Parathyroid adenoma (tissue), 2 donors: ENCODE measurements around the gene LARGE1.

ENCODE experiments used
- H2AFZ ChIP-seq: fragments of 300-600 bp; sonication (generic); one replicate; pipeline ENCODE4 v1.7.0; 2017; ENCODE audit warnings: antibody characterized with exemption, mild to moderate bottlenecking
- H3K27ac ChIP-seq: fragments of 300-600 bp; sonication (generic); one replicate; pipeline ENCODE4 v1.7.0; 2017
- H3K27me3 ChIP-seq: fragments of 300-600 bp; sonication (generic); one replicate; pipeline ENCODE4 v1.7.0; 2017; ENCODE audit warnings: low read length; ENCODE audit not compliant: control insufficient read depth, insufficient read depth
- H3K36me3 ChIP-seq: fragments of 300-600 bp; sonication (generic); one replicate; pipeline ENCODE4 v1.7.0; 2017; ENCODE audit warnings: low read length; ENCODE audit not compliant: control insufficient read depth, insufficient read depth
- H3K4me1 ChIP-seq: fragments of 300-600 bp; sonication (generic); one replicate; pipeline ENCODE4 v1.7.0; 2017; ENCODE audit warnings: control low read depth
- H3K4me2 ChIP-seq: fragments of 300-600 bp; sonication (generic); one replicate; pipeline ENCODE4 v1.7.0; 2017; ENCODE audit warnings: low read length
- H3K4me3 ChIP-seq: fragments of 300-600 bp; sonication (generic); one replicate; pipeline ENCODE4 v1.7.0; 2017; ENCODE audit warnings: low read depth, low read length
- H3K79me2 ChIP-seq: fragments of 300-600 bp; sonication (generic); one replicate; pipeline ENCODE4 v1.7.0; 2017; ENCODE audit warnings: control low read depth
- H3K9ac ChIP-seq: fragments of 300-600 bp; sonication (generic); one replicate; pipeline ENCODE4 v1.7.0; 2017; ENCODE audit warnings: mild to moderate bottlenecking
- H3K9me3 ChIP-seq: fragments of 300-600 bp; sonication (generic); one replicate; pipeline ENCODE4 v1.7.0; 2017; ENCODE audit warnings: low read length; ENCODE audit not compliant: control insufficient read depth
- TF ChIP-seq, protein P1 (sequence below): fragments of 300-600 bp; sonication (generic); IDR thresholded peaks from one replicate; pipeline ENCODE4 v1.7.0; 2017; ENCODE audit warnings: antibody characterized with exemption, mild to moderate bottlenecking
- donor health status: primary hyperparathyroidism.

Gene LARGE1

DNA sequence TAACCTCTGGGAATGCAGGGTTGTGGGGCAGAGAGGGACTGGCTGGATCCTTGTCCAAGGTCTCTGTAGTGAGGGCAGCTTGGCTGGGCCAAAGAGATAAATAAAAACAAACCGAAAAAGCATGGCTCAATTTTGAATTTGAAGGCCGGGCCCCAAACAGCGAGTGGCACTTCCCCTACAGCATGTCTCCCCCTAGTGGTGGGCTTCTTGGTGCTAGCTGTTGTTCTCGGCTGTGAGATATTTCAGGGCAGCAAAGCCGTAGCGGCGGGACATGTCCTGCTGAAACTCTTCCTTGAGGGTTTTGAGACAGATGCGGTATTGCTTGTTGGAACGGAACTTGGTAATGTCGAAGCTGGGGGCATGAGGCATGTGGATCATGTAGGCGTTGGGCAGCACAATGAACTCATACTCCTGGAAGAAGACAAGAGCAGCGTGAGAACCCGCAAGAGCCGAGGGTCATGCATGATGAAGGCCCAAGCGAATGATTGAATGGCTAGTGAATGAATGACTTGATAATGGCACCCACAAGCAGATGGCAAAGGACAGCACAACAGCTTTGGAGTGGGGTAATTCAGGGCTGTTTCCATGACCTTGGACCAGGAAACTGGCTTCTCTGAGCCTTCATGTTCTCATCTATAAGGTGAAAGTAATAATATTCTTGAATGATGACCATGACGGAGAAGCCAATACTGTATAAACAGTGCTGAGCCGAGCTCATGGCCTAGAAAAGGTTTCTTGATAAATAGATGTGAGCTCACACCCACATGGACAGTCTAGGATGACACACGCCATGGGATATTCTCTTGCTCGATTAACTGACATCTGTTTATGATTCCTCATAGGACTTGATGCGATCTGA is 645.8 kb downstream of the LARGE1 start:
- Histone ChIP-seq H3K27ac (no peak overlapping the region), H3K4me2 (no peak overlapping the region)

DNA sequence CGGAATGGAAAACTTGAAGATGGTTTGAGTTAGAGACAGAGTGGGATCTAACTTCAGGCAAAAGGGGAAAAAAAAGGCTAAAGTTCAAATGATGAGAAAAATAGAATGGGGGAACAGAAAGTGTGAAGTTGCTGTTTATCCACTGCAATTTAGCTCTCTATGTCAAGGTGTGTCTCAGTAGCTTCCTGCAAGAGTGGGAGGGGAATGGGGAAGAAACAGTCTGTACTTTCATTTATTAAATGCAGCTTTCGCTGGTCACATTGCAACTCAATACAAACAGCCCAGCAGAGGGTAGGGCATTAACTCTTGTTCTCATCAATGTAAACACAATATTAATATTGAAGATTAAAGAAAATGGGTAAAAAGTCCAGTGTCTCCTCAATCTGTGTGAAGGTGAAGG is 647.4 kb downstream of the LARGE1 start:
- Histone ChIP-seq H3K79me2 (no peaks in the 10 kb centered on the region), H2AFZ (no peak overlapping the region), H3K27ac (no peak overlapping the region), H3K27me3 (no peaks in the 10 kb centered on the region), H3K36me3 (no peaks in the 10 kb centered on the region), H3K4me3 (no peak overlapping the region), H3K9ac (no peak overlapping the region), H3K4me2 (no peak overlapping the region), H3K4me1 (no peaks in the 10 kb centered on the region), H3K9me3 (no peaks in the 10 kb centered on the region)
- TF ChIP-seq, protein P1, sequence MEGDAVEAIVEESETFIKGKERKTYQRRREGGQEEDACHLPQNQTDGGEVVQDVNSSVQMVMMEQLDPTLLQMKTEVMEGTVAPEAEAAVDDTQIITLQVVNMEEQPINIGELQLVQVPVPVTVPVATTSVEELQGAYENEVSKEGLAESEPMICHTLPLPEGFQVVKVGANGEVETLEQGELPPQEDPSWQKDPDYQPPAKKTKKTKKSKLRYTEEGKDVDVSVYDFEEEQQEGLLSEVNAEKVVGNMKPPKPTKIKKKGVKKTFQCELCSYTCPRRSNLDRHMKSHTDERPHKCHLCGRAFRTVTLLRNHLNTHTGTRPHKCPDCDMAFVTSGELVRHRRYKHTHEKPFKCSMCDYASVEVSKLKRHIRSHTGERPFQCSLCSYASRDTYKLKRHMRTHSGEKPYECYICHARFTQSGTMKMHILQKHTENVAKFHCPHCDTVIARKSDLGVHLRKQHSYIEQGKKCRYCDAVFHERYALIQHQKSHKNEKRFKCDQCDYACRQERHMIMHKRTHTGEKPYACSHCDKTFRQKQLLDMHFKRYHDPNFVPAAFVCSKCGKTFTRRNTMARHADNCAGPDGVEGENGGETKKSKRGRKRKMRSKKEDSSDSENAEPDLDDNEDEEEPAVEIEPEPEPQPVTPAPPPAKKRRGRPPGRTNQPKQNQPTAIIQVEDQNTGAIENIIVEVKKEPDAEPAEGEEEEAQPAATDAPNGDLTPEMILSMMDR, result no peak

More for the DNA sequence above, 645.8 kb downstream of the LARGE1 start:
- H3K9ac ChIP-seq, result no peak overlapping the region
- H3K4me3 ChIP-seq, result no peak overlapping the region
- no peak overlapping the region for H2AFZ ChIP-seq
- no peaks in the 10 kb centered on the region for H3K36me3 ChIP-seq
- no peaks in the 10 kb centered on the region for H3K4me1 ChIP-seq
- H3K27me3 ChIP-seq, result no peaks in the 10 kb centered on the region
- H3K79me2 ChIP-seq, result no peaks in the 10 kb centered on the region
- TF ChIP-seq, protein P1, result peak; percentile 17
- H3K9me3 ChIP-seq, result no peaks in the 10 kb centered on the region

DNA sequence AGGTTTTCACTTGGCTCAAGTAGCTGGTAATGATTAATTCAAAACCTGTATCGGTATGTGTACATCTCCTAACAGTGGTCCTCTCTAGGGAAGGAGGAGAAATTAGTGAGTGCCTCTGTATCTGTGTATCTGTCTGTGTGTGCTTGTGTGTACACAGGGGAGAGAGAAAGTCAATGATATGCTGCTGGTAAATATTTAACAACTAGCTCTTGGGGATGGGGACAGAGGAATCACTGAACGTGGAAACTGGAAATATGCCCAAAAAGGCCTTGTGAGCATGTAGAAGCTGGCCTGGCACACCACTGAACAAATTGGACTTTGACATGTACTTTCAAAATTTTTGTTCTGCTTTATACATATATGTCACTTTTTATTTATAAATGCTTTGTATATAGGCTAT is 648.1 kb downstream of the LARGE1 start:
- no peaks in the 10 kb centered on the region for H3K27me3 ChIP-seq
- H3K9ac ChIP-seq, result no peak overlapping the region
- no peaks in the 10 kb centered on the region for H3K9me3 ChIP-seq
- H3K27ac ChIP-seq, result no peak overlapping the region
- no peaks in the 10 kb centered on the region for H3K36me3 ChIP-seq
- H3K4me1 ChIP-seq, result no peaks in the 10 kb centered on the region
- no peaks in the 10 kb centered on the region for H3K79me2 ChIP-seq
- H3K4me3 ChIP-seq, result no peak overlapping the region
- TF ChIP-seq, protein P1, result no peak
- H3K4me2 ChIP-seq, result no peak overlapping the region
- H2AFZ ChIP-seq, result no peak overlapping the region

- Histone ChIP-seq H3K27me3 (no peaks in the 10 kb centered on the region), H3K9me3 (no peaks in the 10 kb centered on the region), H3K4me3 (no peak overlapping the region), H3K9ac (no peak overlapping the region), H3K4me1 (no peaks in the 10 kb centered on the region), H3K27ac (no peak overlapping the region), H2AFZ (no peak overlapping the region), H3K4me2 (no peak overlapping the region), H3K36me3 (no peaks in the 10 kb centered on the region), H3K79me2 (no peaks in the 10 kb centered on the region)
- TF ChIP-seq, protein P1, result no peak
These were observed 648.7 kb downstream of the LARGE1 start for GRCh38 chr22:33271390-33272161.
